Superior temporal gyrus (tissue), 1 donor: ENCODE measurements around the gene POMGNT1.
"Not testable (repeated sequence)": the region's sequence is repeated elsewhere in the genome, so short reads cannot be mapped to it uniquely, and the experiment has no call there.

Experiments used
- DNase-seq: peaks from one replicate; pipeline ENCODE4 v3.0.0-alpha.2; 2016; ENCODE audit errors: extremely low spot score

Gene POMGNT1

GRCh38 chr1:46197964-46198811, at the start of gene POMGNT1:
Gene POMGNT1, minus strand, starts transcription at chr1:46198434. Its CDS starts 613 bp downstream, at chr1:46197821.
- peak; percentile 56 for DNase-seq

- DNase-seq: peak; percentile 98
Measured at GRCh38 chr1:46247436-46248121, 49.3 kb upstream of the POMGNT1 start, which contains the start of gene RAD54L. Gene RAD54L, plus strand, starts transcription at chr1:46247763. Its CDS starts 643 bp downstream, at chr1:46248406.

- peak; percentile 36 for DNase-seq
Measured at GRCh38 chr1:46246548-46247435, 48.6 kb upstream of the POMGNT1 start.

GRCh38 chr1:46246136-46246535, 47.9 kb upstream of the POMGNT1 start:
- DNase-seq: not testable (repeated sequence)

- no peak for DNase-seq
Measured at GRCh38 chr1:46244656-46245371, 46.6 kb upstream of the POMGNT1 start.

- not testable (repeated sequence) for DNase-seq
Measured at GRCh38 chr1:46243831-46244230, 45.6 kb upstream of the POMGNT1 start.

- DNase-seq: no peak
Measured at GRCh38 chr1:46242918-46243317, 44.7 kb upstream of the POMGNT1 start.

- DNase-seq: not testable (repeated sequence)
Measured at GRCh38 chr1:46241733-46242132, 43.5 kb upstream of the POMGNT1 start.

GRCh38 chr1:46238865-46239264, 40.6 kb upstream of the POMGNT1 start:
- not testable (repeated sequence) for DNase-seq

GRCh38 chr1:46236882-46237281, 38.6 kb upstream of the POMGNT1 start:
- DNase-seq: no peak

- DNase-seq: not testable (repeated sequence)
Measured at GRCh38 chr1:46231231-46231630, 33.0 kb upstream of the POMGNT1 start.

GRCh38 chr1:46224966-46225365, 26.7 kb upstream of the POMGNT1 start:
- peak; percentile 70 for DNase-seq

- DNase-seq: peak; percentile 96
Measured at GRCh38 chr1:46223472-46223943, 25.3 kb upstream of the POMGNT1 start.

- not testable (repeated sequence) for DNase-seq
Measured at GRCh38 chr1:46223055-46223454, 24.8 kb upstream of the POMGNT1 start.

- peak; percentile 90 for DNase-seq
Measured at GRCh38 chr1:46221749-46222148, 23.5 kb upstream of the POMGNT1 start.

- peak; percentile 10 for DNase-seq
Measured at GRCh38 chr1:46220808-46221207, 22.6 kb upstream of the POMGNT1 start.

GRCh38 chr1:46219551-46220520, 21.6 kb upstream of the POMGNT1 start:
- DNase-seq: peak; percentile 50

- DNase-seq: peak; percentile 9
Measured at GRCh38 chr1:46218443-46218842, 20.2 kb upstream of the POMGNT1 start.

- no peak for DNase-seq
Measured at GRCh38 chr1:46215504-46215903, 17.3 kb upstream of the POMGNT1 start.

- no peak for DNase-seq
Measured at GRCh38 chr1:46211051-46211450, 12.8 kb upstream of the POMGNT1 start.
